ENCODE results near the gene PRAMEF1.
"Not testable (repeated sequence)": the region's sequence is repeated elsewhere in the genome, so short reads cannot be mapped to it uniquely, and the experiment has no call there.

DNA sequence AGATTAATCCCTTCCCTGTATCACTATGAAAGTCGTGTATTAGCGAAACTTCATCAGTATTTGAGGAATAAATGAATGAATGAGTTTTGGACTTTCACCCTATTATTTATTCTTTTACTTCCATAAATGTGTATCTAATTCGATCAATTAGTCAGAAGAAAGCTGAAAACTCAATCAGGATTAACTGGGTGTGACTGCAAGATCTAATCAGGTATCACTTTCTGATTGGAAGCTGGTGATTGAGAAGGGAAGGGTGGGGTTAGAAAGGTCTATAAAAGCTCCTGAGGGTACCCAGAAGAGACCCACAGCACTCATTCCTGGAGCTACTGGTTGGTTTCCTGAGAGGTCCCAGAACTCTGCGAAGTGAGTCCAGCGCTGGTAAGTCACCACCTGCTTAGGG, at the start of gene PRAMEF1:
- TF ChIP-seq, protein P1, sequence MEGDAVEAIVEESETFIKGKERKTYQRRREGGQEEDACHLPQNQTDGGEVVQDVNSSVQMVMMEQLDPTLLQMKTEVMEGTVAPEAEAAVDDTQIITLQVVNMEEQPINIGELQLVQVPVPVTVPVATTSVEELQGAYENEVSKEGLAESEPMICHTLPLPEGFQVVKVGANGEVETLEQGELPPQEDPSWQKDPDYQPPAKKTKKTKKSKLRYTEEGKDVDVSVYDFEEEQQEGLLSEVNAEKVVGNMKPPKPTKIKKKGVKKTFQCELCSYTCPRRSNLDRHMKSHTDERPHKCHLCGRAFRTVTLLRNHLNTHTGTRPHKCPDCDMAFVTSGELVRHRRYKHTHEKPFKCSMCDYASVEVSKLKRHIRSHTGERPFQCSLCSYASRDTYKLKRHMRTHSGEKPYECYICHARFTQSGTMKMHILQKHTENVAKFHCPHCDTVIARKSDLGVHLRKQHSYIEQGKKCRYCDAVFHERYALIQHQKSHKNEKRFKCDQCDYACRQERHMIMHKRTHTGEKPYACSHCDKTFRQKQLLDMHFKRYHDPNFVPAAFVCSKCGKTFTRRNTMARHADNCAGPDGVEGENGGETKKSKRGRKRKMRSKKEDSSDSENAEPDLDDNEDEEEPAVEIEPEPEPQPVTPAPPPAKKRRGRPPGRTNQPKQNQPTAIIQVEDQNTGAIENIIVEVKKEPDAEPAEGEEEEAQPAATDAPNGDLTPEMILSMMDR (IDR thresholded peaks at IDR 0.05): not testable (repeated sequence)
- not testable (repeated sequence) for TF ChIP-seq POLR2AphosphoS5 (IDR thresholded peaks at IDR 0.05; ENCODE audit: insufficient read depth in 1 of 2, low read depth in 1 of 2)
